ENCODE data around the gene OPRM1. TPM values are rescaled to one million over a fixed set of nuclear protein-coding genes. Genes with fewer than 3 reads are reported as not detected.

The OPRM1 gene
- total RNA-seq, 1 donor from 2014 or later = not detected

- no peak for DNase-seq (ENCODE audit: low spot score)
Measured at GRCh38 chr6:154080461-154081189, 41.6 kb downstream of the OPRM1 start.

- no peak for DNase-seq (ENCODE audit: low spot score)
Measured at GRCh38 chr6:154086510-154086909, 47.5 kb downstream of the OPRM1 start.

GRCh38 chr6:154092326-154092962, 53.4 kb downstream of the OPRM1 start:
- no peak for DNase-seq (ENCODE audit: low spot score)

GRCh38 chr6:154093231-154094044, 54.4 kb downstream of the OPRM1 start:
- DNase-seq (ENCODE audit: low spot score) = no peak

- no peak for DNase-seq (ENCODE audit: low spot score)
Measured at GRCh38 chr6:154095571-154095970, 56.5 kb downstream of the OPRM1 start.

DNA sequence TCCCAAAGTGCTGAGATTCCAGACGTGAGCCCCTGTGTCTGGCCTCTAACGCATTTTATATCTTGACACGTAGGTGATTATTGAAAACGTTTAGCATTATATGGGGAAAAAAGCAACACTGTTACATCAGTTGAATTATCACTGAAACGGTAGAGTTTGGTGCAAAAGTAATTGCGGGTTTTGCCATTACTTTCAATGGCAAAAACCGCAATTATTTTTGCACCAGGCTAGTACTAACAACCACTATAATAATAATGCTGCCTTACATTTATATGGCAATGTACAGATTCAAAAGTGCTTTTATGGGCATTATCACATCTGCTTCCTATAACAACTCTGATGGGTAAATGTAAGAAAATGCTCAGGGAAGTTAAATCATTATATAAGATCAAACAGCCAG, 57.3 kb downstream of the OPRM1 start:
- DNase-seq (ENCODE audit: low spot score) = no peak

DNA sequence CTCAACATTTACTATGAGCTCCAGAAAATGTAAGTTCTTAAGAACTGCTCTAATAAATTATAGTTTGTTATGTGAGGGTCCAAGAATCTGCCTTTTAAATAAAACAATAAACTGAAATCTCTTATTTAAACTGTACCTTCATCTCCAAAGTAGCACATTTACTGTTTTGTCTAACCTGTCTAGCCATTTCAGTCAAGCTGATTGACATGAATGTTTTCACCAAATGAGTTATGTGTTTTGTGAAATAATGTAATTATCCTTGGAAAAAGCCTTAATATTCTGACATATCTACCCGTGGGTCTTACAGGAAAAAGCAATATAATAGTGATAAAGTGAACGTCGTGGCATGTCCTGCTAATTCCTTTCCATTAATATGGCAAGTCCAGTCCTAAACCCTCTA, 57.8 kb downstream of the OPRM1 start:
- DNase-seq (ENCODE audit: low spot score) = no peak

GRCh38 chr6:154099211-154099610, 60.2 kb downstream of the OPRM1 start:
- DNase-seq (ENCODE audit: low spot score) = no peak

DNA sequence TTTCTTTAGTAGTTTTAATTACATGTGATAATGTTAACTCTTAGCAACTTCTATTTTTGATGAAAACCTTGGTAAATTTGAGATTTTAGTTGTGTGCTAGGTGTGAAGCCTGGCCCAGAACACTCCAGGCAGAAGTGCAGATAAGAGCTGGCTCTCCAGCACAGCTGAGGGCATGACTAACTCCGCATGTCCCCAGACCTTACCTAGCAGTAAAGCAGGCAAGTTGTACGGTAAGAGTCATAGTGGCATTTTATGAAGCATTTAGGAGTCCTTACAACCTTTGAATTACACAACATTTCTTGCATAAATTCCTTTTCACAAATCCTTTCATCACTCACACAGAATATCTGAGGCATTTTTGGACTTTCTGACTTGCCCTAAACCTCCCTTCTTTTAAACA, 67.2 kb downstream of the OPRM1 start:
- no peak for DNase-seq (ENCODE audit: low spot score)

GRCh38 chr6:154111025-154111424, 72.0 kb downstream of the OPRM1 start:
- no peak for DNase-seq (ENCODE audit: low spot score)

GRCh38 chr6:154112181-154112809, 73.3 kb downstream of the OPRM1 start:
- DNase-seq (ENCODE audit: low spot score) = no peak

- DNase-seq (ENCODE audit: low spot score) = no peak
Measured at GRCh38 chr6:154113392-154113791, 74.4 kb downstream of the OPRM1 start.

- DNase-seq (ENCODE audit: low spot score) = no peak
Measured at GRCh38 chr6:154117485-154117884, 78.4 kb downstream of the OPRM1 start.

DNA sequence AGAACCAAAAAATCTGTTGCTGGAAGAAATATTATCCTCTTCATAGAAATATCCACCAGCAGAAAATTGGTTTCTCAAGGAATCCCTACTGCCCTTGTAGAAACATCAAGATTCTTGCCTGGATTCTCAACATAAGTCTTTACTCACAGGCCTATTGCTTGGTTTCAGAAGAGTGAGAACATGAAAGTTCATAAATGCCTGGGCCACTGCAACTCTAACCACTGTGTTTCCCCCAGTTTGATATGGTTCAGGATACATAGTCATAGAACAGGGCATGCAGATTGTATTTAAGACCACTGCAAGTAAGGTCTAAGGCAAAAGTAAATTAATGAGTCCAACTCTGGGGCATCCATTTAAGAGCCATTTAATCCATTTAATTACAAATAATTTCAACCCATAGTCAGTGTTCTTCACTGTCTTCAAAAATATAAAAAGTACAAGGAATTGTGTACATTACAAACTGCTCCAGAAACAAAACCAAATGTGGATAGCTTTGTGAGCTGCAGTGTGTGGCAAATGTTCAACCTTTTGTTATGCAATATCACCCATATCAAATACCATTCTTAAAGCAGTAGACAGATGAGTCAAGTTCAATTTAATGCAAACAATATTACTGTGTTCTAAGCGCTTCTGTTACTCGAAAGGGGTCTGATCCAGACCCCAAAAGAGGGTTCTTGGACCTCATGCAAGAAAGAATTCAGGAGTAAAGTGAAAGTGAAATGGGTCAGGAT, 83.3 kb downstream of the OPRM1 start:
- DNase-seq (ENCODE audit: low spot score) = no peak

GRCh38 chr6:154123155-154123956, 84.3 kb downstream of the OPRM1 start:
- DNase-seq (ENCODE audit: low spot score) = no peak

DNA sequence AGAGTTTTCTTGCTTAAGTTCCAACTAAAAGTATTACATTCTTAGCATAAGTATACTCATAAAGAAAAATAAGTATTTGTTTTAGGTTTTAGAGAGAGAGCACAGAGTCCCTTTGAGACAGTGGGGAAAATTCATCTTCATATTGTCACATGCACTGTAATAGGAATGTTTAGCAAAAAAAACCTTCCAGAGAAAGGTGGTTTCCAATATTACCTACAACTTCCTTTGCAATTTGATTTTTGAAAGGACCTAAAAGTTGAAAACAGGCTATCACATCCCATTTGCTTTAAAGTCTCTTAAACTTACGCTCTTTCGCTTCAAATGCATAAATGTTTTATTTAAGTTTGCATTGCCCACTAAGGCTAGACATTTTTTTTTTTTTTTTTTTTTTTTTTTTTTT, 86.4 kb downstream of the OPRM1 start:
- no peak for DNase-seq (ENCODE audit: low spot score)

DNA sequence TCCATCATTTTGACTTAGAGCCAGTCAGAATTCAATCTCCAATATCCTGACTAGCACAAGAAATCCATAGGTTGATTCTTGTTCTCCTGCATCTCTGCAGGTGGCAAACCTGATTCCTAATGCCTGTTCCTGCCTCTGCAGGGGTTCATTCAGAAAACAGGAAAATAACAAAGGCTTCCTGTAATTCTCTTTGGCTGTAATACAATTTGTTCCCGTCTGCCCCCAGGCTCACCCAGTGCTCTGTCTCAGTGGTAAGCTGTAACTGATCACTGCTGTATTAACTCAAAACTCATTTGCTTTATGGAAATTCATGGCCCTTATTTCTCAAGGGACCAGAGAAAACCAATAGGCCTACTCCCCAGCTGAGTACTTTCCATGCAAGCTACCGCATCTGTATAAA, 88.6 kb downstream of the OPRM1 start:
- no peak for DNase-seq (ENCODE audit: low spot score)

- no peak for DNase-seq (ENCODE audit: low spot score)
Measured at GRCh38 chr6:154134471-154135147, 95.6 kb downstream of the OPRM1 start.

- no peak for DNase-seq (ENCODE audit: low spot score)
Measured at GRCh38 chr6:154138793-154139192, 99.8 kb downstream of the OPRM1 start.

DNA sequence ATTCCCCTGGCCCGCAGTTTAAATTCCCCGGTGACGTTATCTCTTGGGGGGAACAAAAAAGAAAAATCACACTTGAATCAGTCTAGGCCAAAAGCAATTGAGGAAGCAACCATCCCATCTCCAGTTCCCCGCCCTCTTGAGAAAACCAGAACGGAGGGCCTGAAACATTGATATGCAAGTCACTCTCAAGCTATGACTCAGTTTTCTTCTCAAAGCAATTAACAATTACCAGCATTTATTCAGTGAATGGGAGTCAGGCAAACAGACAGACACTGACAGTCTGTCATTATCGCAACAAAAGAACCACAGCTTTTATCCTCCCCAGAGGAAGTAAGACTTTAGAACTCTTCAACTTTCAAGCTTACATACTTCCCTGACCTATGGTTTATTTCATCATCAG, 100.9 kb downstream of the OPRM1 start:
- no peak for DNase-seq (ENCODE audit: low spot score)

Measured in mesenteric fat pad (tissue), 1 donor.